HepG2 (cell line): ENCODE data around the gene AUH.

Source experiments
- CTCF ChIP-seq: sonication (generic); formaldehyde crosslinking; IDR thresholded peaks from 2 replicates; pipeline ENCODE4 v1.5.0; 2020; ENCODE audit warnings: mild to moderate bottlenecking, missing genetic modification reagents, moderate library complexity
- DNMT1 ChIP-seq: sonication (generic); formaldehyde crosslinking; IDR thresholded peaks from 2 replicates; pipeline ENCODE4 v1.5.1; 2020; ENCODE audit warnings: mild to moderate bottlenecking, missing genetic modification reagents
- FOXP1 ChIP-seq, 2 experiments: fragments of 450-650 bp in 1 of 2; IDR thresholded peaks; 2 replicates each; pipeline ENCODE4 v1.6.1; 2017 to 2018; ENCODE audit warnings: antibody characterized with exemption in 1 of 2
- IRX3 ChIP-seq: sonication (generic); formaldehyde crosslinking; IDR thresholded peaks from 2 replicates; pipeline ENCODE4 v1.8.1; 2023; ENCODE audit warnings: mild to moderate bottlenecking, low read depth, missing genetic modification reagents, borderline replicate concordance
- MAFK ChIP-seq, 2 experiments: IDR thresholded peaks in 1 of 2; conservative IDR thresholded peaks in 1 of 2; 2 replicates each; pipeline ENCODE4 v1.6.1; 2011; ENCODE audit warnings: improper control_type of control experiment in 2 of 2, low read length in 2 of 2
- MXD1 ChIP-seq: sonication (generic); formaldehyde crosslinking; IDR thresholded peaks from 2 replicates; pipeline ENCODE4 v1.4.0; 2020; ENCODE audit warnings: mild to moderate bottlenecking, missing genetic modification reagents
- NFE2L1 ChIP-seq: sonication (generic); formaldehyde crosslinking; IDR thresholded peaks from 2 replicates; pipeline ENCODE4 v1.4.0; 2020; ENCODE audit warnings: missing genetic modification reagents, mild to moderate bottlenecking, borderline replicate concordance
- RNF2 ChIP-seq: fragments of 450-650 bp; conservative IDR thresholded peaks from 2 replicates; pipeline ENCODE4 v1.6.1; 2016; ENCODE audit warnings: low read depth
- ZNF274 ChIP-seq: sonication (generic); formaldehyde crosslinking; IDR thresholded peaks from 2 replicates; pipeline ENCODE4 v1.5.1; 2020; ENCODE audit warnings: mild to moderate bottlenecking, missing genetic modification reagents
- ZNF543 ChIP-seq: sonication (generic); formaldehyde crosslinking; IDR thresholded peaks from 2 replicates; pipeline ENCODE4 v1.4.0; 2020; ENCODE audit warnings: mild to moderate bottlenecking, missing genetic modification reagents
- ZZZ3 ChIP-seq: sonication (generic); formaldehyde crosslinking; IDR thresholded peaks from 2 replicates; pipeline ENCODE4 v1.4.0; 2020; ENCODE audit warnings: missing genetic modification reagents, mild to moderate bottlenecking, borderline replicate concordance
- TF ChIP-seq, protein P1 (sequence below): sonication (generic); formaldehyde crosslinking; conservative IDR thresholded peaks from 2 replicates; pipeline ENCODE4 v1.8.0; 2022; ENCODE audit warnings: missing genetic modification reagents

GRCh38 chr9:91308191-91308590, 53.5 kb downstream of the AUH start:
- no peak for TF ChIP-seq ZNF274 (CRISPR knock-in tag)
- TF ChIP-seq IRX3 (CRISPR knock-in tag): no peak
- no peak for TF ChIP-seq RNF2
- TF ChIP-seq CTCF (CRISPR knock-in tag): no peak
- TF ChIP-seq ZZZ3 (CRISPR knock-in tag): no peak
- TF ChIP-seq MAFK (conservative IDR thresholded peaks at IDR 0.05 in 1 of 2, IDR thresholded peaks at IDR 0.05 in 1 of 2; ENCODE audit: low read length in 2 of 2): no peak
- TF ChIP-seq, protein P1, sequence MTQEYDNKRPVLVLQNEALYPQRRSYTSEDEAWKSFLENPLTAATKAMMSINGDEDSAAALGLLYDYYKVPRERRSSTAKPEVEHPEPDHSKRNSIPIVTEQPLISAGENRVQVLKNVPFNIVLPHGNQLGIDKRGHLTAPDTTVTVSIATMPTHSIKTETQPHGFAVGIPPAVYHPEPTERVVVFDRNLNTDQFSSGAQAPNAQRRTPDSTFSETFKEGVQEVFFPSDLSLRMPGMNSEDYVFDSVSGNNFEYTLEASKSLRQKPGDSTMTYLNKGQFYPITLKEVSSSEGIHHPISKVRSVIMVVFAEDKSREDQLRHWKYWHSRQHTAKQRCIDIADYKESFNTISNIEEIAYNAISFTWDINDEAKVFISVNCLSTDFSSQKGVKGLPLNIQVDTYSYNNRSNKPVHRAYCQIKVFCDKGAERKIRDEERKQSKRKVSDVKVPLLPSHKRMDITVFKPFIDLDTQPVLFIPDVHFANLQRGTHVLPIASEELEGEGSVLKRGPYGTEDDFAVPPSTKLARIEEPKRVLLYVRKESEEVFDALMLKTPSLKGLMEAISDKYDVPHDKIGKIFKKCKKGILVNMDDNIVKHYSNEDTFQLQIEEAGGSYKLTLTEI (CRISPR knock-in tag): no peak
- no peak for TF ChIP-seq FOXP1 (IDR thresholded peaks at IDR 0.05)
- TF ChIP-seq FOXP1 (CRISPR knock-in tag; IDR thresholded peaks at IDR 0.05): no peak
- no peak for TF ChIP-seq ZNF543
- TF ChIP-seq NFE2L1 (CRISPR knock-in tag): no peak
- TF ChIP-seq MXD1 (CRISPR knock-in tag): no peak
- TF ChIP-seq DNMT1 (CRISPR knock-in tag): no peak
